Measurements from ENCODE around the gene SLC43A1.

The SLC43A1 gene

DNA sequence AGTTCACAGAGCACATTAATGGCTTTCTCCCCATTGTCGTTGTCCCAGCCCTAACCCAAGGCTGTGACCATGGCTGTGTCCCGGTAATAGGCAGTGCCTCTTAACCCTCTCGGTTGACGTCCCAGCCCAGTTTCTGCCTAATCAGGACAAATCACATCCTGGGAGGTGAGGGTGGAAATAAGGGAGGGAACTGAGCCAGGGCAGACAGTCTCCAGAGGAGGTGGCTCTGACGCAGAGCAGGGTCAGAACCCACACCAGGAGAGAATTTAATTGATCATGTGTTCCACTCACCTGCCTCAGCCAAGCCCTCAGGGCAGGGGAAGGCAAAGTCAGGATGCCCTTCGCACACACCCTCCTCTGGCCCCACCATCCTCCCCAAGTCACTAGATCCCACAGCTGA lies 17.0 kb downstream of the SLC43A1 start:
- no peak overlapping the region for H3K4me3 ChIP-seq (ENCODE audit: low read depth, low read length)

DNA sequence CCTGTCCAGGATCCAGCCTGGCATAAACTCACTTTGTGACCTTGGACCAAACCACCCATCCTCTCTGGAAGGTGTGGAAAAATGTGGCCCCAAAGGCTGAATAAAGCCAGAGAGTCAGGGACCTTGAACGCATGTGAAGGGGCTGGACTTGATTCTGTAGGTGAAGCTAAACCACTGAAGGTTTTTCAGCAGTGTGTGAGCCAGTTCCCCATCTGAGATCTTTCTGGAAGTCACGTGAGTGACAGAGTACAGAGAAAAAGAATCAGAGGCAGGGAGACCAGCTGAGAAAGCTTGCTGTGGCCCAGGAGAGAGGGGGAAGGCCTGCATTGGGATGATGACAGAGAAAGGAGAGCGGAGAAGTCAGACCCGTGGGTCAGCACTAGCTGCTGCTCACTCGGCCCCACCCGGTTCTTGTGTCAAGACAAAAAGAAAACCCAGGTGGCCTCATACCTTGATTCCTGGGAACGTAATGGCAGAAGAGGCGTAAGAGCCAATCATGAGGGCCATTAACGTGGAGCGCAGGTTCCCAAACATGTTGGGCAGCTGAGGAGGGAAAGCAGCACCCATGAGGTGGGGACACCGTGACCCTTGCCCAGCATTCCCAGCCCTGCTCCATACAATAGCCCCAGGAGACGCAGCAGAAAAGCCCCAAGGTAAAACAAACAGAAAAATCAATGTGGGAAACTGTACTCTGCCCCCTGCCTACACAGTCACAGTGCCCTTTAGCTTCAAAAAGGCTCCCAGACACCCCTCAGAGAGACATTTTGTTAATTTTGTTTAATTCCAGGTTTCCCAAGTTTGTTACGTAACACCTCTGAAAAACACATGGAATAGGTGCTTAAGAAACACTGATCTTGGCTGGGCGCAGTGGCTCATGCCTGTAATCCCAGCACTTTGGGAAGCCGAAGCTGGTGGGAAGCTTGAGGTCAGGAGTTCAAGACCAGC lies 17.9 kb downstream of the SLC43A1 start:
- H3K4me3 ChIP-seq (ENCODE audit: low read depth, low read length) = no peak overlapping the region

DNA sequence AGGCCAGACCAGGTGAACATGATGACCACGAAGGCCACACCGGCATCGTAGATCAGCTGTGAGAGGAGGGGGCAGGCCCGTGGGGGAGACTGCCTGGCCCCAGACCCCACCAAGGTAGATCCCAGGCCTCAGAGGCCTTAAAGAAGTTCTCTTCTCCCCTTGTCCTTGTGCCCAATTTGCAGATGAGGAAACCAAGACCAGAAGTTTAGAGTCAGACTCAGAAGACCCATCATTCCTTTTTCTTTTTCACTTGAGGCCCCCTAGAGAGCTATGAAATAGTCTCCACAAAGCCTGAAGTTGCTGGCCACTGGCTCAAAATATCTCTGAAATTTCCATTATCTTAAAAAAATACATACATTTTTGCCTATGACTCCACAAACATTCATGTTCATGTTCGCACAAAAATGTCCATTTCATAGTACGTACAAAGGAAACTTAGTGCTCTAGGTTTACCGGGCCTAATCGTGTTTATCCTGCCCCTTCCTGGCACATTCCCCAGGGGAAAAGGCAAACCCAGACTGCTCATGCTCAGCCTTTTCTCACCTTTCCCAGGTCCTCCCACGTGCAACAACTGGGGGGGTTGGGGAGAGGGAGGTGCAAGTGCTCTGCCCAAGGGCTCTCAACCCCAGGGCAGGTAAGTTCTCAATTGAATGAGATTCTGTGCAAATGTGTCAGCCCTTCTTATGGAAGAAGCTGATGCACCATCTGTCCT lies 19.2 kb downstream of the SLC43A1 start:
- no peak overlapping the region for H3K4me3 ChIP-seq (ENCODE audit: low read depth, low read length)

DNA sequence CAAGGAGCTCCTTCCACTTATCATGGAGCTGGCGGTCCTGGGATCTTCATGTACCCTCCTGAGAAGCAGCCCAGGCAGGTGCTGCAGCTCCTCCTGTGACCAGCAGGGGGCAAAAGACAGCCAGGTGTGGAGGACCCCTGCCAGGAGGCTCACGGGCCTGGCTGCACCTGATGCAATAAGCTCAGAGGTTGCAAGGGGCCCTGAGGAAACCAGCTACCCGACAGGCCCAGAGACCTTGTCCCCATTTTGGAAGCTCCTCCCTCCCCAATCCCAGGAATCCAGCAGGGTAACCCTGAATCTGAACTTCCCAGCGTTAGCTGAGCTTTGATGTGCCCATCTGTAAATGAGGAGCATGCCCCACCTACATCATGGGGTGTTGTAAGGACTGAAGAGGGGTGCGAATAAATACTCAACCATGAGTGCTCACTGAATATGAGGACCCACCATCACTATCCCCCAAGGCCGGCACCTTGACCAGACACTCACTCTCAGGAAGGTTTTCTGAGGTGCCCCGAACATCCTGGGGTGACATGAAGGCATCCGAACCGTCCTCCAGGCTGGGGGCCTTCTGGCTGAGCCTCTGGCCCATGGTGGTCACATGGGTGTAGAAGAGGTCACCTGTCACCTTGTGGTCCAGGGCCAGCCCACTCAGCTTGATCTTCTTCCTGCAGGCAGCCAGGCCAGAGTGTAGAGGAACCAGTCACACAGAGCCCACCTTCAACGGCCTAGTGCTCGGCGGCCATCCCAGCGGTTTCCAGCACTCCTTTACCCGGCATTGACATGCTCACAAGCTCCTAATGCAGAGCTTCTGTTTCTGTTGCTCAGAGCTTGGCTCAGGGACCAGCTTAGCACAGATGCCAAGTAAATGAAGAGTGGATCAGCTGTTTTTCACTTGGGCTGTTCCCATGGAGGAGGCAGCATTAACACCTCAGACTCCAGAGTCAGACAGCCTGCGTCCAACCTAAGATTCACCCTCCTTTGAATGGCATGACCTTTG lies 21.7 kb downstream of the SLC43A1 start:
- H3K4me3 ChIP-seq (ENCODE audit: low read depth, low read length) = no peak overlapping the region

DNA sequence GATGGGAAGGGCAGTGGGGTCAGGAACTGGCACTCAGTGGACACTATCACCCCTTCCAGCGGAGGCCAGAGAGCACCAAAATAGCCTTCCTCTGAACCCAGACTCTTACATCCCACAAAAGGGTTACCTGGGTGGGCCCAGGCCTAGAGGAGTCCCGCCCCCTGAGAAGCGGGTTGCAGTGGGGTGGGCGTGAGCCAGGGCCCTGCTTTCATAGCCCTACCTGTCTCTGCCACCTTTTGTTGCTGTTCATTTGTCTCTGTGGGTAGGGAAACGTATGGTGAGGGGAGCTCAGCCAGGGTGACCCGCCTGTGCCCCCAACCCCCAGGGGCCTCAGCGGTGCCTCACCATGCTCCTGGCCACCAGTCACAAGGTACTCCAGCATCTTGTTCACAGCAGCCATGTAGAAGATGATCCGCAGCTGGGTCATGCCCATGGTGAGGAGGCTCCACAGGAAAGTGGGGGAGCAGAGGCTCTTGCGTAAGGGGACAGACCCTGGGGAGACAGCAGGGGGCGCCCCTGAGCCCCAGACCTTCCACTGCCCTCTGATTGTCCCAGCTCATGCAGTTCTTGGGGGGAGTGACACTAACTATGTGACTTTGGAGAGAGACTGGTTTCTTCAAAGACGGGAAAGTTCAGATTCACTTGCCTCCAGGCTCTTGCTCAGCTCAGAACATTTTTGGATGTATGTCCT lies 24.0 kb downstream of the SLC43A1 start:
- no peak overlapping the region for H3K4me3 ChIP-seq (ENCODE audit: low read depth, low read length)

DNA sequence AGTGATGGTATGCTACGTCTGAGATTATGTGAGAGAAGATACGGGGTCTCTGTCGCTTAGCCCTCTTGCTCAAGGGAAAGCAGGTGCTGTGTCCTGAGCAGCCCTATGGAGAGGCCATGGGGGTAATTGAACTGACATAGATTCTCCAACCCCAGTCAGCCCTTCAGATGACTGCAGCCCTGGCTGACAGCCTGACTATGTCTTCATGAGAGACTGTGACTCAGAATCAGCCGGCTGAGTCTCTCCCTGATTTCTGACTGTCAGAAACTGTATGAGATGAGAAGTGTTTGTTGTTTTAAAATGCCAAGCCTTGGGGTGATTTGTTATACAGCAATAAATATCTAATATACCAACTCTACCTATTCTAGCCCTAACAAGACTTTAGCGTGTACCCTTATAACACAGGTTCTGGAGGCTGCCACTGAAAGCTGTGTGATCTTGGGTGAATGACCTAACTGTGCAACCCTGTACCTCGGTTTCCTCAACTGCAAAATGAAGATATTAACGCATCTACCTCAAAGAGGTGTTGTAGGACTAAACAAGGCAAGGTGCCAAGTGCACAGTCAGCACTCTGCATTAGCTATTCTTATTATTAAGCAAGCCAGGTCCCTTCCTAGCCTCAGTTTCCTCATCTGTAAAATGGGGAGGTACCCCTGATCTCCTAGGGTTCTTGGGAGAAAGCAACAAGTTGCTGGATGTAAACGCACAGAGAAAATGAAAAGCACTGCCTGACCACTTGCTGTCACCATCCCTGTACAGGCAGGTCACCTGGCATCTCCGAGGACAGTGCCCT lies 24.9 kb downstream of the SLC43A1 start:
- H3K4me3 ChIP-seq (ENCODE audit: low read depth, low read length) = no peak overlapping the region

DNA sequence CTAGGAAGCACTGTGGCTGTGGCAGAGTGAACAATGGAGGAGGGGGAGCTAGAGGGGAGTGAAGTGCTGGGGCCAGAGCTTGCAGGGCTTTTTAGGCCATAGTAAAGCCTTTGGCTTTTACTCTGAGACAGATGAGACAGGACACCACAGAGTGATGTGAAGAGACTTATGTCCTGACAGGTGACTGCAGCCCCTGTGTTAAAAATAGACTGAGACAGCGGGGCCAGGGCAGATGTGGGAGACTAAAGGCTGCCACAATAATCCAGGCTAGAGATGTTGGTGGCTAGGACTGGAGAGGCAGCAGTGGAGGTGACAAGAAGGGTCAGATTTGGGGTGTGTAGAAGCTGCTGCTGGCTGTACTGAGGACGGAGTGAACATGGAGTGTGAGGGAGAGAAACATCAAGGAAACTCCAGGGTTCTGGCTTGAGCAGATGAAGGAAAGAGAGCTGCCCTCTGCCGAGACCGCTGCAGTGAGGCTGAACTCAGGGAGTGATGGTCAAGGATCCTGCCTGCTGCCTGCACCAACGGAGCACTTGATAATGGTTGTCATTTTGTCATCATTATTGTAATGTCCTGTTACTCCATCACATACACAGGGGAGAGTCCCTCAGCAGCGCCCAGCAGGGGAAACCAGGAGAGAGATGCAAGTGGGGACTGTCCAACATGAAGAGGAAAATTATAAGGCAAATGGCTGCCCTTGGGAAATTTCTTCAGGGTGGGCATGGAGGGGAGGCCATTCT lies 27.4 kb downstream of the SLC43A1 start:
- no peak overlapping the region for H3K4me3 ChIP-seq (ENCODE audit: low read depth, low read length)

DNA sequence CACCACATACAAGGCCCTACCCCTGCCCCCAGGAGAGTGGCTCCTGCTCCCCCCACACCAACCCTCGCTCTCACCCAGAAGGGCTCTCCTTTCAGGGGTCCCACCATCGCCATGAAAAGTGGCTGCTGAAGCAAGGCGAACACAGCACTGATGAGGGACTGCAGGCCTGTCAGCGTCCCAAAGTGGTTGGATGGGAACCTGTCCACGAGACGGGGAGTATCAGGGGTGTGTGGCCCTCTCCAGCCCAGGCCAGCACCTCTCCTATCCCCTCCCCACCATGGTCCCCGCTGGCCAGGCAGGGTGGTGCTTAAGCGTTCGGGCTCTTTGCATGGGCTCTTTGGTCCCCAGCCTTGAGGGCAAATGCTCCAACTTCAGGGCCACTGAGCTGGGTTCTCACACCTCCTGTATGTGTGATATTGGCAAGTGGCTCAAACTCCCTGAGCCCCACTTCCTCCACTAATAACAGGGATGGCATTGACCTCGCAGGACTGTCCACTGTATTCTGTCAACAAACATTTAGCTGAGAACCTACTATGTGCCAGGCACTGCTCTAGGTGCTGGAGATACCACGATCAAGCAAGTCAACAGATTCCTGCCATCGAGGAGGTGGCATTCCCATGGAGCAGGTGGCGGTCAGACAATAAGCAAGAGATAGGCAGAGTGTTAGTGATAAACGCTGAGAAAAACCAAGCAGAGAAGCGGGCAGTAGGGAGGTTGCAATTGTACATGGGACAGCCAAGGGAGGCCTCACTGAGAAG lies 28.3 kb downstream of the SLC43A1 start:
- H3K4me3 ChIP-seq (ENCODE audit: low read depth, low read length) = no peak overlapping the region

DNA sequence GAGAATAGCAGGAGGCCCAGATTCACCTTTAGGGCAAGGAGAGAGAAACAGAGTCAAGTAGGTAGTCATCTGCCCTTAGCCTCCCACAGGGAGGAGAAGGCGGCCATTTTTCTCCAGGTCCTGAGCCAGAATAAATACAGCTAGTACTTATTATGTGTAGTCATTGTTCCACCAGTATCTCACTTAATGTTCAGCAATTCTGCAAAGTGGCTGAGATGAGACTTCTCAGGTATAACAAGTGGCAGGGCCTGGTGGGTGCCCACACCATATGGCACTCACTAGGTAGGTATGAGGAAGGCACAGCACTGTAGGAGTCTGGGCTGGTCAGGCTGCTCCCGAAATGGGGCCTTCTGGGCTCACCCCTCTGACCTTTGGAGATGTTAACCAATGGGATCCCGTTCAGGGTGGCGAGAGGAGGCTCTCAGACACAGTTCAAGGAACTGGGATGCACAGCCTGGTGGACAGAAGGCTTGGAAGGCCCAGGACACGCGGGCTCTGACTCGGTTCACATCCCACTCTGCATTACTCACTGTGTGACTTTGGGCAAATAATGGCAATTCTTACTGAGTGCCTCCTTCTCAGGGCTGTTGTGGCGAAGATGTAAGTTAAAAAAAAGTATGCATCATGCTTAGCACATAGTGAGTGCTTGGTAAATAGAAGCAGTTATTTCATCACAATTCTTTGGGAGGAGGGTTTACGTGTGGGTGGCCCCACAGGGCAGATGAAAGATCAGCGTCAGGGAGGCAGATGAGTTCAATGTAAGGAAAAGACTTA lies 30.1 kb downstream of the SLC43A1 start:
- H3K4me3 ChIP-seq (ENCODE audit: low read depth, low read length) = no peak overlapping the region

DNA sequence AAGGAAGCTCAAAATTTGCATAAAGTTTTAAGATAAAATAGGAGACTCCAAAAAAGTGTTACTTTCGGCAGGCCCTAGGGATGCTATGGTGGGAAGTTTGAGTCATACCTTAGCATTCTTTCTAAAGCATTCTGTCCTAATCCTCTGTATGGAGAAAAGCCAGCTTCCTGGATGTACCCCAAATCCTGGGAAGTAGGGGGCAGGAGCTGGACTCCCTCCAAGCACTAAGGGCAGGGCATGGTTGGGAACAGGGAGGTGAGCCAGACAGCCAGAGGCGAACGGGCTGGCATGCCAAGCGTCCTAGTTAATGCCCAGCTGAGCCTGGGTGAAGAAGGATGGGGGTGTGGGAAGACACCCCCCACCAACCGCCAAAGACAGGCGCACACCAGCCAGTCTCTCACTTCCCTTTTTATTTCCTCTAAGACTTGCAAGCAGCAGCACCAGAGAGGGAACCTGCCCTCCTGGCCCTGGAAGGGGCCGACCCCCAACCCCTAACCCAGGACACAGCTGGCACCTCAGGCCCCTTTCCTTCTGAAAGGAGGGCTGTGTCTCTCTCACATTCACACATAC lies 31.3 kb downstream of the SLC43A1 start:
- no peak overlapping the region for H3K4me3 ChIP-seq (ENCODE audit: low read depth, low read length)

DNA sequence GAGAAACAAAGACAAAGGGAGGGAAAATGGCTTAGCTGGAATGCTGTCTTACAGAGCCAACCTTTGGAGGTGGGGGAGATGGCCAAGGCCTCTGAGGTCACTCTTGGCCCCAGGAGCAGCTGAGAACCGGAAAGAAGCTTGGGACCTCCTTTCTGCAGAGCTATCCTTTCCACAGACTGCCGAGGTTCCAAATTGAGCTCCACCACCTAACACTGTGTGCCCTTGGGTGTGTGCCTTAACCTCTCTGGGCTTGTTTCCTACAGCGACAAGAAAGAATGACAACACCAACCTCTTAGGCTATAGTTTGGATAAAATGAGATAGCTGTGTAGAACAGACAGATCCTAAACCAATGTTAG lies 32.0 kb downstream of the SLC43A1 start:
- no peak overlapping the region for H3K4me3 ChIP-seq (ENCODE audit: low read depth, low read length)

DNA sequence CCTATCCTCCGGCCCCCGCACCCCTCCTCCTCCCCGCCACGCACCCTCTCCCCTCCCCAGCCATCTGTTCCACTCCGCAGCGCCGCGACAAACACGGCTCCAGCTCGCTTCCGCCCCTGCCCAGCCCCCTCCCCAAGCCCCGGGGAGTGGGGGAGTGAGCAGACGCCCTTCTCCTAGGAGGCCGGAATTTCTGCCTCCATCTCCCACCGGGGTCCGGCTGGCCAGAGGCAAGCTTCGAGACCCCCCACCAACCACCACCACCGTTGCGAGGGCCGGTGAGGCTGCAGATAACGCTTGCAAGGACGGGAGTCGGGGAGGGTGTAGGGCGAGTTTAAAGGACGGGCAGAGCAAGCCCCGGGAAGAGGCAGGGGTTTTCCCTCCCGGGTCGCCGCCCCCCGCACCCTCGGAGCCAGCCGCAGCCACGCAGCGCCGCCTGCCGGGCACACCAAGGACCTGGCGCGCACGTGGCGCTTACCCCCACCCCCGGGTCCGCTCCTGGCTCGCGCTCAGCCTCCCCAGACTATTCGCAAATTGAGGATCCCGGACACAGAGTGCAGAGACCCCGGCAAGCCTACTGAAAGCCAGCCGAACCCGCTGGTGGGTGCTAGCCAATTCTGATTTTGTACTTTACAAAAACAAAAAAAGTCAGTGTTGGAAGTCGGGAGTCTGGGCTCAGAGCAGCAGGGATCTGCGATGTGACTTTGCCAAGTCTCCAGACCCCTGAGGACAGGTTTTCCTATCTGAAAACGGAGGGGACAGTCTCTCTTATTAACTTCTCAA lies 32.5 kb downstream of the SLC43A1 start:
- peak overlapping the region; percentile 47 for H3K4me3 ChIP-seq (ENCODE audit: low read depth, low read length)

DNA sequence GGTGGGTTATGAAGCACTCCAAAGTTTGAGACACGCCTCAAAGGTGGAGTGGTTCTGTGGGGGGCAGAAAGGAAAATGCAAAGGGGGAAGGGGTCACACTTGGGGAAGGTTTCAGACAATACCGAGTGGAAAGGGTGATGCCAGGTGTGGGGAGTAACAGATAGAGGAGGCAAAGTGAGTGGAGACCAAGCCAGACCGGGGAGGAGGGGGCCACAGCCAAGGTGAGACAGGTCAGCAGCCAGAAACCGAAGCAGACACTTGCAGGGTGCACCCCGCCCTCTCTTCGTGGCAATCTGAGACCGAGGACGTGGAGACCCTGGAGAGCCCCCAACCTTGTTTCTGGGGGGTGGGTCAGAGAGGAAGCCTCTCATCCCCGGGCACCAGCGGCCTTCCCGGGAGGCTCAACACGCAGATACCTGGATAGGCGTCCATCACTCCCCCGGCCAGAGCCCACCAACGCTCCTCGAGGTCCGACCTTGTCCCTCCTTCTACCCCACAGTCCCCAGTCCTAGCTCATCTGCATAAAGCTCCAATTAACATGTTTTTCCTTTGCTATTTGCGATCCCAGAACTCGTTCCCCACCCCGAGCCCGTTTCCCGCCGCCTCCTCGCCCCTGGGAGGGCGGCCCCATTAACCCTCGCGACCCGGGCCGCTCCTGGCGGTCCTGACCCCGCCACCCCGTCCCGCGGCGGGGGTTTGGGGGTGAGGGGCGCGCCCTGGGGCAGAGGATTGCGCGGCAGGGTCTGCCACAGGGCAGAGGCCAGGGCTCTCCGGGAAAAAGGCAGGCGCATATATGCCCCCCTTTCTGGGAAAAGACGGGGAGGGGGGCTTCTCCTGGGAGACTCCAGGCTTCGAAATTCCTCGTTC lies 33.4 kb downstream of the SLC43A1 start:
- H3K4me3 ChIP-seq (ENCODE audit: low read depth, low read length) = peak overlapping the region; percentile 47

DNA sequence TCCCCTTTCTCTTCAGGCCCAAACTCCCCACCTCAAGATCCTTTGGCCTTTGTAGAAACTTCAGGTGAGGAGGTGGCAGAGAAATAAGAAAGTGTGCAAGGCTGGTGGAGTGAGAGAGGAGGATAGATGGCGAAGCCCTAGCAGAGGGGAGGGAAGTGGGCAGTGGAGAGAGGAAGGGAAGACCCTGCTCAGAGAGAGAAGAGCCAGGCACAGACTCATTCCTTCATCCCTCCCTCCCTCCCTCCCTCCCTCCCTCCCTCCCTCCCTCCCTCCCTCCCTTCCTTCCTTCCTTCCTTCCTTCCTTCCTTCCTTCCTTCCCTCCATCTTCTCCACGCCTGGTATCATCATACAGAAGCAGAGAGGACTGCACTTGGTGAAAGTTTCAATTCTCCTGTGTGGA lies 34.2 kb downstream of the SLC43A1 start:
- H3K4me3 ChIP-seq (ENCODE audit: low read depth, low read length) = no peak overlapping the region

DNA sequence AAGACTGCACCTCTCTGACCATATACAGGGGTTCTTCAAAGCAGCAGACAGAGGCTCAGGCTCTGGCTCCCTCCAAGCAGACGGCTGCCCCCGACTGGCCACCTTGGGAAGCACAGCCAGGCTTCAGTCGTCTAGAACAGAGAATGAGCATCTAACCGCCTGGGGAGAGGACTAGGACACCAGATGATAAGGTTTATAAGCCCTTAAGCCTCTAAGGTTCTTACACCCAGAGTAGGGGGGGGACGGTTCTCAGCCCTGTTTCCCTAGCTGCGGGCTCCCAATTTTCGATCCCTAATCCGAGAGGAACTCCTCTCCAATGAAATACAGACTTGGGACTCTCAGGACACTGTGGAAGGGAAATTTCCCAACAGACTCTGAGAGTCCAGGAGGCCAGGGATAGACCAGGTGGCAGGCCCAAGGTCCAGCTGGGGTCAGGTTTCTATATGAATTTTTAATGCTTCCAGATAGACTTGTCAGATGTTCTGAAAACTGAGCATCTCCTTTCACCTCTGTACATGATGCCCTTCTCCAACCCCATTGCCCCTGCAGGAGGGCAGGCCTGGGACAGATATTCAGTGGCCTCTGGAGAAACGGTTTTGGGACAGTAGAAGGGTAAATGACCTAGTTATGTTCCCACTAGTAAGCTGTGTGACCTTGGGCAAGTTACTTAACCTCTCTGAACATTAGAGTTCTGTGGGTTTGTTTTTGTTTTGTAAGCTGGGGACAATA lies 34.9 kb downstream of the SLC43A1 start:
- H3K4me3 ChIP-seq (ENCODE audit: low read depth, low read length) = no peak overlapping the region

All from iPS-11a (cell line).